Activated gamma-delta T cell treated with Interleukin-2 at 50 U/mL for 16 hours (primary cell): ENCODE data around the gene PDXDC1.
A peak's percentile ranks its signal among the peaks of the same experiment; 100 is the strongest.
"Not testable (repeated sequence)": the region's sequence is repeated elsewhere in the genome, so short reads cannot be mapped to it uniquely, and the experiment has no call there.

Source experiments
- DNase-seq: peaks from one replicate; pipeline ENCODE4 v3.0.0-alpha.2; 2020

Gene PDXDC1

GRCh38 chr16:15041271-15042004 is 66.6 kb downstream of the PDXDC1 start:
- DNase-seq = no peak

- DNase-seq = no peak
Observed at GRCh38 chr16:15043344-15043743, 68.5 kb downstream of the PDXDC1 start.

- no peak for DNase-seq
Observed at GRCh38 chr16:15044286-15044685, 69.5 kb downstream of the PDXDC1 start.

- DNase-seq = not testable (repeated sequence)
Observed at GRCh38 chr16:15045270-15045669, 70.4 kb downstream of the PDXDC1 start.

- no peak for DNase-seq
Observed at GRCh38 chr16:15046692-15047376, 72.0 kb downstream of the PDXDC1 start.

- DNase-seq = no peak
Observed at GRCh38 chr16:15049581-15050180, 74.9 kb downstream of the PDXDC1 start.

- DNase-seq = not testable (repeated sequence)
Observed at GRCh38 chr16:15050440-15050839, 75.6 kb downstream of the PDXDC1 start.

- DNase-seq = no peak
Observed at GRCh38 chr16:15051387-15051951, 76.6 kb downstream of the PDXDC1 start.

GRCh38 chr16:15052747-15053476 is 78.1 kb downstream of the PDXDC1 start:
- DNase-seq = no peak

- no peak for DNase-seq
Observed at GRCh38 chr16:15053904-15054303, 79.1 kb downstream of the PDXDC1 start.

GRCh38 chr16:15054357-15055140 is 79.7 kb downstream of the PDXDC1 start:
- DNase-seq = no peak

- DNase-seq = peak; percentile 73
Observed at GRCh38 chr16:15055141-15056053, 80.6 kb downstream of the PDXDC1 start.

- DNase-seq = no peak
Observed at GRCh38 chr16:15057681-15058417, 83.0 kb downstream of the PDXDC1 start.

GRCh38 chr16:15059324-15059723 is 84.5 kb downstream of the PDXDC1 start:
- no peak for DNase-seq

GRCh38 chr16:15062085-15062810 is 87.4 kb downstream of the PDXDC1 start:
- DNase-seq = not testable (repeated sequence)

GRCh38 chr16:15065961-15066360 is 91.1 kb downstream of the PDXDC1 start:
- not testable (repeated sequence) for DNase-seq

GRCh38 chr16:15066690-15067089 is 91.9 kb downstream of the PDXDC1 start:
- not testable (repeated sequence) for DNase-seq

GRCh38 chr16:15071013-15071412 is 96.2 kb downstream of the PDXDC1 start:
- not testable (repeated sequence) for DNase-seq
